ENCODE data around the gene EIF4A2. TPM values are rescaled to one million over a fixed set of nuclear protein-coding genes. Genes with fewer than 3 reads are reported as not detected.

The EIF4A2 gene
- total RNA-seq, 1 donor from 2014 or later = 1,764 TPM

- Histone ChIP-seq H4K20me1 (ENCODE audit: low read depth) (peaks cover 10% of the 10 kb centered on the region), H2AFZ (replicated peaks) (no peak overlapping the region), H3K36me3 (no peaks in the 10 kb centered on the region), H3F3A (ENCODE audit: low read depth) (peaks cover 39% of the 10 kb centered on the region), H3K9ac (no peak overlapping the region), H3K9me3 (ENCODE audit: low read depth) (no peaks in the 10 kb centered on the region), H3K27me3 (peaks cover 69% of the 10 kb centered on the region), H3K27ac (no peak overlapping the region), H3K4me1 (peaks cover 34% of the 10 kb centered on the region), H3K79me2 (ENCODE audit: low read depth) (no peaks in the 10 kb centered on the region), H3K4me2 (peak overlapping the region; percentile 98), H3K4me3 (peak overlapping the region; percentile 73)
- no peak for TF ChIP-seq CTCF (IDR thresholded peaks at IDR 0.05)
- TF ChIP-seq EZH2phosphoT487 (IDR thresholded peaks at IDR 0.05) = peak; percentile 38
- peaks cover 34% of the 10 kb centered on the region for H3K4me1 Mint-ChIP-seq
- no peak for DNase-seq (ENCODE audit: low spot score)
- peaks cover 2% of the 10 kb centered on the region for H3K9me3 Mint-ChIP-seq
- H3K4me3 Mint-ChIP-seq = peak overlapping the region; percentile 83
- H3K27me3 Mint-ChIP-seq (ENCODE audit: insufficient read depth, low read depth) = peaks cover 35% of the 10 kb centered on the region
- no peaks in the 10 kb centered on the region for H3K36me3 Mint-ChIP-seq
- H3K27ac Mint-ChIP-seq = no peak overlapping the region
Observed at GRCh38 chr3:186825872-186826409, 42.6 kb downstream of the EIF4A2 start.

GRCh38 chr3:186826410-186826975, 43.1 kb downstream of the EIF4A2 start:
- peaks cover 10% of the 10 kb centered on the region for H4K20me1 ChIP-seq (ENCODE audit: low read depth)
- no peak for TF ChIP-seq EZH2 (IDR thresholded peaks at IDR 0.05)
- TF ChIP-seq CTCF (IDR thresholded peaks at IDR 0.05) = no peak
- peak; percentile 70 for TF ChIP-seq EZH2phosphoT487 (IDR thresholded peaks at IDR 0.05)
- peak overlapping the region; percentile 98 for H3K4me2 ChIP-seq
- Mint-ChIP-seq H3K4me1 (peaks cover 34% of the 10 kb centered on the region), H3K4me3 (peak overlapping the region; percentile 83), H3K27me3 (ENCODE audit: insufficient read depth, low read depth) (peaks cover 38% of the 10 kb centered on the region), H3K27ac (no peak overlapping the region), H3K9me3 (peaks cover 2% of the 10 kb centered on the region), H3K36me3 (no peaks in the 10 kb centered on the region)
- peak; percentile 17 for DNase-seq (ENCODE audit: low spot score)
- peaks cover 34% of the 10 kb centered on the region for H3K4me1 ChIP-seq
- H3F3A ChIP-seq (ENCODE audit: low read depth) = peaks cover 39% of the 10 kb centered on the region
- no peak overlapping the region for H3K27ac ChIP-seq
- H3K27me3 ChIP-seq = peaks cover 74% of the 10 kb centered on the region
- H3K4me3 ChIP-seq = peak overlapping the region; percentile 73
- H3K79me2 ChIP-seq (ENCODE audit: low read depth) = no peaks in the 10 kb centered on the region
- no peaks in the 10 kb centered on the region for H3K9me3 ChIP-seq (ENCODE audit: low read depth)
- no peak overlapping the region for H2AFZ ChIP-seq (replicated peaks)
- H3K36me3 ChIP-seq = no peaks in the 10 kb centered on the region
- H3K9ac ChIP-seq = no peak overlapping the region

- TF ChIP-seq CTCF (IDR thresholded peaks at IDR 0.05) (no peak), EZH2phosphoT487 (IDR thresholded peaks at IDR 0.05) (peak; percentile 10)
- peak overlapping the region; percentile 98 for H3K4me2 ChIP-seq
Observed at GRCh38 chr3:186826976-186827857, 43.8 kb downstream of the EIF4A2 start.

More at GRCh38 chr3:186826976-186827857, 43.8 kb downstream of the EIF4A2 start:
- Histone ChIP-seq H3K36me3 (no peaks in the 10 kb centered on the region), H3K27me3 (peaks cover 82% of the 10 kb centered on the region), H2AFZ (replicated peaks) (peak overlapping the region; percentile 90), H3K79me2 (ENCODE audit: low read depth) (no peaks in the 10 kb centered on the region), H4K20me1 (ENCODE audit: low read depth) (peaks cover 10% of the 10 kb centered on the region), H3K9me3 (ENCODE audit: low read depth) (no peaks in the 10 kb centered on the region), H3F3A (ENCODE audit: low read depth) (peaks cover 39% of the 10 kb centered on the region), H3K4me1 (peaks cover 34% of the 10 kb centered on the region), H3K4me3 (peak overlapping the region; percentile 73), H3K27ac (no peak overlapping the region), H3K9ac (no peak overlapping the region)
- Mint-ChIP-seq H3K4me1 (peaks cover 34% of the 10 kb centered on the region), H3K9me3 (peaks cover 5% of the 10 kb centered on the region), H3K27ac (no peak overlapping the region), H3K4me3 (peak overlapping the region; percentile 83), H3K27me3 (ENCODE audit: insufficient read depth, low read depth) (peaks cover 43% of the 10 kb centered on the region), H3K36me3 (no peaks in the 10 kb centered on the region)
- DNase-seq (ENCODE audit: low spot score) = peak; percentile 96

Measured in neural progenitor cell (in vitro differentiated cells).